ENCODE measurements around the gene PRKAR2A. TPM values are rescaled to one million over a fixed set of nuclear protein-coding genes. Genes with fewer than 3 reads are reported as not detected.
"Not testable (repeated sequence)": the region's sequence is repeated elsewhere in the genome, so short reads cannot be mapped to it uniquely, and the experiment has no call there.

The PRKAR2A gene
- total RNA-seq, 4 donors from 2014 or later, result 62.2 to 97.1 (median 80.2) TPM

DNA sequence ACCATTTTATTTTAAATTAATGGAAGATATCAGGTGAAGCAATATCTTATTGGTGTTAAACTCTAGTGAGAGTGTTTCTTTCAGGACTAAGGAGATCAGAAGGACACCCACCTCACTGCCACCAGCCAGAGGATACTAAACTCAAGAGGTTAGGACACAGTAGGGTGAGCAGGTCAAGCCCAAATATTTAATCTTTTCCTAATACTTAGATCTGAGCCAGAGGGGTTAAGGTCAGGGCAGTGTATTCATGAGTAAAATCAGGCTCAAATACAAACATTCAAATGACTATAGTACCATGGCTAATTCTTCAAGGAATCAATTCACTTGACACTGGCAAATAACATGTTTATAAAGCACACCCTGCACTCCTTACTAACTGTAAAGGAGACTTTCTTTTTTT lies 65.6 kb downstream of the PRKAR2A start:
- TF ChIP-seq POLR2A (IDR thresholded peaks at IDR 0.05), result no peak
- no peak overlapping the region for H3K27ac ChIP-seq
- peaks cover 23 to 31% of the 10 kb centered on the region in 2 donors for H3K4me1 ChIP-seq
- ATAC-seq, result no peak
- no peaks in the 10 kb centered on the region for H3K9me3 ChIP-seq
- no peaks in the 10 kb centered on the region for H3K27me3 ChIP-seq
- no peak for DNase-seq
- no peak overlapping the region for H3K4me3 ChIP-seq
- in situ Hi-C loops (cut with MboI; ENCODE audit: low sequenced_read_pairs in 4 of 4), result no loop called here
- peaks cover 0 to 33% of the 10 kb centered on the region in 2 donors for H3K36me3 ChIP-seq
- intact Hi-C loops (cut with DNase I; ENCODE audit: low total_unique reads), result no loop called here

DNA sequence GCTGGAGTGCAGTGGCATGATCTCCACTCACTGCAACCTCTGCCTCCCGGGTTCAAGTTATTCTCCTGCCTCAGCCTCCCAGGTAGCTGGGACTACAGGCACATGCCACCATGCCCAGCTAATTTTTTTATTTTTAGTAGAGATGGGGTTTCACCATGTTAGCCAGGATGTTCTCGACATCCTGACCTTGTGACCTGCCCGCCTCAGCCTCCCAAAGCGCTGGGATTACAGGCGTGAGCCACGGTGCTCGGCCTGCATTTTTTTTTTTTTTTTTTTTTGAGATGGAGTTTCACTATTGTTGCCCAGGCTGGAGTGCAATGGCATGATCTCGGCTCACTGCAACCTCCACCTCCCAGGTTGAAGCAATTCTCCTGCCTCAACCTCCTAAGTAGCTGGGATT lies 69.1 kb downstream of the PRKAR2A start:
- H3K4me3 ChIP-seq; in situ Hi-C loops (cut with MboI; ENCODE audit: low sequenced_read_pairs in 4 of 4); H3K9me3 ChIP-seq; intact Hi-C loops (cut with DNase I; ENCODE audit: low total_unique reads); H3K27me3 ChIP-seq: not testable (repeated sequence)
- peaks cover 4 to 11% of the 10 kb centered on the region in 2 donors for H3K4me1 ChIP-seq
- DNase-seq (peak in 1 of 2 donors; percentile 58), ATAC-seq (peak in 1 of 2 donors; percentile 43)
- H3K27ac ChIP-seq, result peak overlapping the region; percentile 20 to 61 (median 47)
- peaks cover 0 to 45% of the 10 kb centered on the region in 2 donors for H3K36me3 ChIP-seq

- no peak for TF ChIP-seq POLR2A (IDR thresholded peaks at IDR 0.05)
- TF ChIP-seq CTCF (IDR thresholded peaks at IDR 0.05 in 4 of 5, conservative IDR thresholded peaks at IDR 0.05 in 1 of 5), result no peak
- no peak for ATAC-seq
- H3K36me3 ChIP-seq, result peaks cover 0 to 50% of the 10 kb centered on the region in 2 donors
These were observed 70.8 kb downstream of the PRKAR2A start for GRCh38 chr3:48776854-48777253.

GRCh38 chr3:48770192-48770502 lies 77.5 kb downstream of the PRKAR2A start:
- Histone ChIP-seq H3K36me3 (peaks cover 0 to 62% of the 10 kb centered on the region in 2 donors), H3K4me3 (no peak overlapping the region), H3K9me3 (no peaks in the 10 kb centered on the region), H3K27me3 (no peaks in the 10 kb centered on the region), H3K27ac (no peak overlapping the region), H3K4me1 (no peaks in the 10 kb centered on the region)
- DNase-seq, result no peak
- TF ChIP-seq CTCF (IDR thresholded peaks at IDR 0.05 in 4 of 5, conservative IDR thresholded peaks at IDR 0.05 in 1 of 5) (no peak), POLR2A (IDR thresholded peaks at IDR 0.05) (no peak)
- intact Hi-C loops (cut with DNase I; ENCODE audit: low total_unique reads) (no loop called here), in situ Hi-C loops (cut with MboI; ENCODE audit: low sequenced_read_pairs in 4 of 4) (no loop called here)
- ATAC-seq, result no peak

More at GRCh38 chr3:48776854-48777253, 70.8 kb downstream of the PRKAR2A start:
- H3K27ac ChIP-seq, result peak overlapping the region in 1 of 4 donors; percentile 22
- peaks cover 4 to 5% of the 10 kb centered on the region in 2 donors for H3K4me1 ChIP-seq
- H3K27me3 ChIP-seq, result no peaks in the 10 kb centered on the region
- no peak for DNase-seq
- H3K9me3 ChIP-seq, result no peaks in the 10 kb centered on the region
- in situ Hi-C loops (cut with MboI; ENCODE audit: low sequenced_read_pairs in 4 of 4) (no loop called here), intact Hi-C loops (cut with DNase I; ENCODE audit: low total_unique reads) (no loop called here)
- no peak overlapping the region for H3K4me3 ChIP-seq

- TF ChIP-seq POLR2A (IDR thresholded peaks at IDR 0.05) (no peak), CTCF (IDR thresholded peaks at IDR 0.05 in 4 of 5, conservative IDR thresholded peaks at IDR 0.05 in 1 of 5) (peak in 1 of 5 experiments; percentile 23)
- in situ Hi-C loops (cut with MboI; ENCODE audit: low sequenced_read_pairs in 4 of 4), result no loop called here
- Histone ChIP-seq H3K36me3 (peaks cover 0 to 35% of the 10 kb centered on the region in 2 donors), H3K27me3 (no peaks in the 10 kb centered on the region), H3K4me1 (no peaks in the 10 kb centered on the region), H3K27ac (no peak overlapping the region), H3K9me3 (no peaks in the 10 kb centered on the region), H3K4me3 (no peak overlapping the region)
- intact Hi-C loops (cut with DNase I; ENCODE audit: low total_unique reads), result no loop called here
- no peak for DNase-seq
- no peak for ATAC-seq
These were observed 82.3 kb downstream of the PRKAR2A start for GRCh38 chr3:48765376-48765775.

- Histone ChIP-seq H3K4me3 (no peak overlapping the region), H3K9me3 (no peaks in the 10 kb centered on the region), H3K4me1 (no peaks in the 10 kb centered on the region), H3K27me3 (no peaks in the 10 kb centered on the region), H3K27ac (no peak overlapping the region), H3K36me3 (peaks cover 0 to 45% of the 10 kb centered on the region in 2 donors)
- ATAC-seq (no peak), DNase-seq (no peak)
- in situ Hi-C loops (cut with MboI; ENCODE audit: low sequenced_read_pairs in 4 of 4), result no loop called here
- no peak for TF ChIP-seq CTCF (IDR thresholded peaks at IDR 0.05 in 4 of 5, conservative IDR thresholded peaks at IDR 0.05 in 1 of 5)
- TF ChIP-seq POLR2A (IDR thresholded peaks at IDR 0.05), result no peak
- intact Hi-C loops (cut with DNase I; ENCODE audit: low total_unique reads), result no loop called here
These were observed 84.9 kb downstream of the PRKAR2A start for GRCh38 chr3:48762816-48763215.

DNA sequence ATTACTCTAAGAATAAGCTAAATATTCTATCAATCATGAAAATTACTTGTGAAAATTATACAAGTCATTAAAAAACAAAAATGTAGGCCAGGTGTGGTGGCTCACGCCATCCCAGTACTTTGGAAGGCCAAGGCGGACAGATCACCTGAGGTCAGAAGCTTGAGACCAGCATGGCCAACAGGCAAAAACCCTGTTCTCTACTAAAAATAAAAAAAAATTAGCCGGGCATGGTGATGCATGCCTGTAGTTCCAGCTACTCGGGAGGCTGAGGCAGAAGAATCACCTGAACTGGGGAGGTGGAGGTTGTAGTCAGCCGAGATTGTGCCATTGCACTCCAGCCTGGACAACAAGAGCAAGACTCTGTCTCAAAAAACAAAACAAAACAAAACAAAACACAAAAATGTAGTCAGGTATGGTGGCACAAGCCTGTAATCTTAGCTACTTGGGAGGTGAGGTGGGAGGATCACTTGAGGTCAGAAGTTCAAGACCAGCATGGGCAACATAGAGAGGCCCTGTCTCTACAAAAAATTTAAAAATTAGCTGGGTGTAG lies 87.6 kb downstream of the PRKAR2A start:
- H3K4me3 ChIP-seq; DNase-seq; H3K27ac ChIP-seq; ATAC-seq; H3K9me3 ChIP-seq; in situ Hi-C loops (cut with MboI; ENCODE audit: low sequenced_read_pairs in 4 of 4); H3K27me3 ChIP-seq; H3K4me1 ChIP-seq; intact Hi-C loops (cut with DNase I; ENCODE audit: low total_unique reads): not testable (repeated sequence)
- peaks cover 0 to 57% of the 10 kb centered on the region in 2 donors for H3K36me3 ChIP-seq

DNA sequence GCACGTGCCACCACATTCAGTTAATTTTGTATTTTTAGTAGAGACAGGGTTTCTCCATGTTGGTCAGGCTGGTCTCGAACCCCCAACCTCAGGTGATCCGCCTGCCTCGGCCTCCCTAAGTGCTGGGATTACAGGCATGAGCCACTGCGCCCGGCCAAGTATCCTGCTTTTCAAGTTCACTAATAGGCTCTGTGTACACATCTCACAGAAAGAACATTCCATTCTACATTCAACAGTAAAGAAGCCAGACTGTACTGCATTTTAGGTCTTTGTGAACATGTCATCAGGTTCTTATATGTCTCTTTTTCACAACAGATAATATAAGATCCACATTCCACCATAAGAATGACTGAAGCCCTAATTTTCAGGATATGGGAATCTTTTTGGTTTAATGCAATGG lies 88.1 kb downstream of the PRKAR2A start:
- DNase-seq; H3K27ac ChIP-seq; in situ Hi-C loops (cut with MboI; ENCODE audit: low sequenced_read_pairs in 4 of 4); H3K4me3 ChIP-seq; H3K9me3 ChIP-seq; H3K27me3 ChIP-seq; intact Hi-C loops (cut with DNase I; ENCODE audit: low total_unique reads); H3K4me1 ChIP-seq: not testable (repeated sequence)
- peaks cover 0 to 53% of the 10 kb centered on the region in 2 donors for H3K36me3 ChIP-seq
- ATAC-seq, result peak in 1 of 2 donors; percentile 45

Data from gastrocnemius medialis (tissue), 4 donors.